ENCODE measurements around the gene CNDP2.
A peak's percentile ranks its signal among the peaks of the same experiment; 100 is the strongest.
"Not testable (repeated sequence)": the region's sequence is repeated elsewhere in the genome, so short reads cannot be mapped to it uniquely, and the experiment has no call there.

The CNDP2 gene

DNA sequence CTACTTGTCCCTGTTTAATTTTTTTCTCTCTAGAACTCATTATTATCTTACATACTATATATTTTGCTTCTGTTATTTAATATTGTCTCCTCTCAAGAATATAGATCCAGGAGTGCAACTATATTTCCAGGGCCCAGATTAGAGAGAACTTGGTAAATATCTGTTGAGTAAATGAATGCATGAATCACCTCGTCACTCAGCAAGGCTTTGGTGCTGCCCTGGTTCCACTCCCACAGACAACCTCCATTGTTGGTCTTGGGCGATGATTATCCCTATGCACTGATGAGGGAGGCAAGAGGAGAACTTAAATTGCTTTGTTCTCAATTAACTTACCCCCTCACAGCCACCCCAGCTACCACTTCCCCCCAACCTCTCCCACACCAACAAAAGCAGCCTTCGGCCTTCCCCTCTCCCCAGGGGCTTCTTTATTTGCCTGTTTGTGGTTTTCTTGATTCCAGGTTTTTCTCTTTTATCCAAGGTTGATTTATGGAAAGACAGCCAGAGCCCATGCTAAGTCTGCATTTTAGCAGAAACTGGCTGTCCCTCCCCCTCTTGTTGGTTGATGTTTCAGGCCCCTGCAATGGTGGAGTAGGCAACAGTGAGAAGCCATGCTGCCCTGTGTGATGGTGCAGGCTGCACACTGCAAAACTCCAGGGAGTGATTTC lies 22.1 kb upstream of the CNDP2 start:
- DNase-seq = no peak

- no peak for DNase-seq
These were observed 20.0 kb upstream of the CNDP2 start for GRCh38 chr18:74476140-74476539.

- DNase-seq = no peak
These were observed 18.4 kb upstream of the CNDP2 start for GRCh38 chr18:74477771-74478170.

GRCh38 chr18:74478316-74478715 lies 17.8 kb upstream of the CNDP2 start:
- no peak for DNase-seq

GRCh38 chr18:74478880-74479279 lies 17.3 kb upstream of the CNDP2 start:
- DNase-seq = no peak

DNA sequence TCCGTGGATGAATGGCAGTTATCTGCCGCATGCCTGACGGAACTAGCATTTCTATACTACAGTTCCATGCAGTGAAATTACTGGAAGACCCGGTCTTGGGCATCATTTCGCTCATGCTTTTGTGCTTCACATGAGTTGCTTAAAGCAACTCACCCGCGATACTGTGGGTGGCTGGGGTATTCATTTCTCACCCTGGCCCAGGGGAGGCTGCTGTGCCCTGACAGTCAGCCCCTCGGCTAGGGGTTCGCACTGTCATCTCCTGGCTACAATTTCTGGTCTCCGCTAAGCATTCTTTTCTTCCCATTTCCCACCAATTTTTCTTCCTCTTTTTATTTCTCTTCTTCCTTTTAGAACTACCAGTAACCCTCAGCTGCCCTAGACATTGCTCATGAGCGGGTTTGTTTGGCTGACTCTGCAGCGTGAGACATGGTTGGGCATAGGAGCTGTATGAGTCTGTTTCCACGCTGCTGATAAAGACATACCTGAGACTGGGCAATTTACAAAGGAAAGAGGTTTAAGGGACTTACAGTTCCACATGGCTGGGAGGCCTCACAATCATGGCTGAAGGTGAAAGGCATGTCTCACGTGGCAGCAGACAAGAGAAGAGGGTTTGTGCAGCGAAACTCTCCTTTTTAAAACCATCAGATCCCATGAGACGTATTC lies 16.5 kb upstream of the CNDP2 start:
- DNase-seq = no peak

- DNase-seq = no peak
These were observed 16.0 kb upstream of the CNDP2 start for GRCh38 chr18:74480149-74480651.

DNA sequence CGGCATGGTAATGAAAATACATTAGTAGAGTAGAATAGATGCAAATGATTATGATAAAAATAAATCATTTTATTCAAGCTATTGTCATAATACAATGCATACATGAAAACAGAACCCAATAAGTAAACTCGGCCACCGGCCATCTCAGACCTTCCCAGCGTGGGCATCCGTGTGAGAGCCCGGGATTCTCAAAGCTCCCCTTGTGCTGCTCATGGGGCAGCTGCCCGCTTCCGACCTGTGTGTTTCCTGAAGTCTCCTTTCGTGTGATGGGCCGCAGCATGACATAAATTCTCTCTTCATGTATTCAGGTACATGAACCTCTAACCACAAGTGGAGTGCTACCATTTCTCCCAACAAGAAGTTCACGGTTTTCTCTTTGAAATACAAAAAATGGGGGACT lies 13.5 kb upstream of the CNDP2 start:
- no peak for DNase-seq

GRCh38 chr18:74486119-74486849 lies 9.9 kb upstream of the CNDP2 start:
- DNase-seq = no peak

DNA sequence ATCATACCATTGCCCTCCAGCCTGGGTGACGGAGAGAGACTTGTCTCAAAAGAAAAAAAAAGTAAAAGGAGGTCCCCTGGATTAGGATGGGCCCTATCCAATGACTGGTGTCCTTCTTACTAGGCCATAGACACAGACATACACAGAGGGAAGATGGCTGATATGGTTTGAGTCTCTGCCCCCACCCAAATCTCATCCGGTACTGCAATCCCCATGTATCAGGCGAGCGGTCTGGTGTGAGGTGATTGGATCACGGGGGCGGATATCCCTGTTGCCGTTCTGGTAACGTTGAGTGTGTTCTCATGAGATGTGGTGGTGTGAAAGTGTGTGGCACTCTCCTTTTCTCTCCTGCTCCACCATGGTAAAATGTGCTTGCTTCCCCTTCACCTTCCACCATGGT lies 7.8 kb upstream of the CNDP2 start:
- no peak for DNase-seq

DNA sequence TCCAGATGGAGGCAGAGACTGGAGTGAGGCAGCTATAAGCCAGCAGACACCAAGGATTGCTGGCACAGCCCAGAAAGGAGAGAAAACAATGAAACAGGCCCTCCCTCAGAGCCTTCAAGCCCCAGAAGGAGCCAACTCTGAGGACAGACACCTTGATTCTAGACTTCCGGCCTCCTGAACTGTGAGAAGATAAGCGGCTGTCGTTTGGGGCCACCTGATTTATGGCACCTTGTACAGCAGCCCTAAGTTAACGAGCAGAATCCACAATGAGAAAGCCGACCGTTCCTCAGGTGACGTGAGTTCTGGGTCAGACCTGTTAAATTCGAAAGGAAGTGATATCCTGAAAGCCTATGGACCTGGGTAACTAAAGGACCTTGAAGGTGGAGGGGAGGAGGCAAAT lies 7.3 kb upstream of the CNDP2 start:
- DNase-seq = no peak

GRCh38 chr18:74489676-74490075 lies 6.5 kb upstream of the CNDP2 start:
- no peak for DNase-seq

DNA sequence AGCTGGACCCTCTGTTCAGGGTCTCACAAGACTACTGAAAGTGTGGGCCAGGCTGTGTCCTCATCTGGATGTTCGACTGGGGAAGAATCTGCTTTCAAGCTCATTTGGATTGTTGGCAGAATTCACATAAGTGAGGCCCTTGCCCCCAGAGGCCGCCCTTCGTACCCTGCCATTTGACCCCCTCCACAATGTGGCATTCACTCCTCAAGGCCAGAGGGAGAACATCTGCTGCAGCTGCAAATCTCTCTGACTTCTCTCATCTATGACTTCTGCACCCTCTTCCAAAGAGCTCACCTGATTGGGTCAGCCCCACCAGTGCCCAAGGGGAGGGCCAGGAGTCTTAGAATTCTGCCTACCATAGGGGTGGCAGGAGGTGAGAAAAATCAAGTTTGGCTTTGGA lies 3.9 kb upstream of the CNDP2 start:
- DNase-seq = no peak

- peak; percentile 80 for DNase-seq
These were observed 2.5 kb upstream of the CNDP2 start for GRCh38 chr18:74493689-74494088.

DNA sequence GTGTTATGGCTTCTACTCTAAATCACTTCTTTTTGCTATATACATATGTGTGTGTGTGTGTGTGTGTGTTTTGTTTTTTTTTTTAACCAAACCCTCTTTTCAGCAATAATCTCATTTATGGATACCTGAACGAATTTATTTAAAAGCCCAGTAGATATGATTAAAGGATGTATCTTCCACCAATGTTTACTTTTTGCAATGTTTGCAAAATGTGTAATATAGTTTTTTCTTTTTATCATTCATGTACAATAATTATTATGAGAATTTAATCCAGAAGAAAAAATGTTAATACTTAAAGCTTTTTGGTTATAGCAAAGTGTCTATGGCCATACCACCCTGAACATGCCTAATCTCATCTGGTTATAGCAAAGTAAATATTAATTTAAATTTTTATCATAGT lies 1.6 kb upstream of the CNDP2 start:
- no peak for DNase-seq

GRCh38 chr18:74496508-74497323 lies 553 bp downstream of the CNDP2 start:
- DNase-seq = peak; percentile 48

DNA sequence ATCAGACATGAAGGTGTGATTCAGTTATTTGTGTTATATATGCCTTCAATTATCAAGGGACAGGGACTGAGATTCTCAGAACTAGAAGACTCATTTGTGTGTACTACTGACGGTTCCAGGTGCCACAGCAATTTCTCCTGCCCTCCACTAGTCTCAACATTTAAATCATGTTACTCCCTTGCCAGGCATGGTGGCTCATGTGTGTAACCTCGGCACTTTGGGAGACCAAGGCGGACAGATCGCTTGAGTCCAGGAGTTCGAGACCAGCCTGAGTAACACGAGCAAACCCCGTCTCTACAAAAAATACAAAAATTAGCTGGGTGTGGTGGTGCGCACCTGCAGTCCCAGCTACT lies 1.1 kb downstream of the CNDP2 start:
- no peak for DNase-seq

- DNase-seq = no peak
These were observed 1.6 kb downstream of the CNDP2 start for GRCh38 chr18:74497778-74498177.

DNA sequence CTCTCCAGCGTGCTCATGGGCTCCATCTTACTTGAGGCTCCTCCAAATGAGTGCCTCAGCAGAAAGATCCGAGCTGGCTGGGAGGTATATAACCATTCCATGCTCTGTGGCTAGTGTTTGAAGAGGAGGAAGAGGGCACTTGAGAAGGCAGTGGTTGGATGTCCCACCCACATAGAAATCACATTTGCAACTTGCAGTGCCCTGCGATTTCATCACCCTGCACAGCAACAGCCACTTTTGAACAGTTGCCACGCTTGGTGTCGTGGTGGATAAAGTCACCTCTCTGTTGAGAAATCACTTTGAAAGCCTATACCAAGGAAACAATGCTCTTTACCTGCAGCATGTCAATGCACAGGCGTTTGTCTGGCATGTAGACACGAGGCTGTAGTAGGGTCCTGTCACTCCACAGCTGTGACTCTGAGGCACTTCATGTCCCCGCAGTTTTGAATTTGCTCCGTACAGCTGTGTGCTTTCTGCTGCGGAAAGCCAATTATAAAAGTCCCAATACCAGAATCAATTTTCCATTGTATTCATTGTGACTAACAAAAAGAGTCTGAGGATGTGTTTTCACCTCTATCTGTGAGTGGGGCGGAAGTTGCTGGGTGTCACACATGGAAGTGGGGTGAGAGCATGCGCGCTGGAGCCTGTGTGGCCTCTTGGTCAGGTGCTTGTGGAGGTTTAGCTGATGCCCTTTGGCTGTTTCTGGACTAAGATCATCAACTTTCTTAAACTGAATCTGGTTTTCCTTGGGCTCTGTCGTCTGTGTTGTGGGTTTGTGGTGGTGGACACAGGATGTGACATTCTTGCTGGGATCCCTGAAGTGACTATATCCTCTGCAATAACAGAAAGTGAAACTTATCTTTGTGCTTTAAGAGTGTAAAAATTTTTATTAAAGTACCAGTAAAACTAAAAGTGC lies 2.8 kb downstream of the CNDP2 start:
- DNase-seq = peak; percentile 79

GRCh38 chr18:74499633-74500032 lies 3.5 kb downstream of the CNDP2 start:
- peak; percentile 53 for DNase-seq

- no peak for DNase-seq
These were observed 4.2 kb downstream of the CNDP2 start for GRCh38 chr18:74500372-74500771.

DNA sequence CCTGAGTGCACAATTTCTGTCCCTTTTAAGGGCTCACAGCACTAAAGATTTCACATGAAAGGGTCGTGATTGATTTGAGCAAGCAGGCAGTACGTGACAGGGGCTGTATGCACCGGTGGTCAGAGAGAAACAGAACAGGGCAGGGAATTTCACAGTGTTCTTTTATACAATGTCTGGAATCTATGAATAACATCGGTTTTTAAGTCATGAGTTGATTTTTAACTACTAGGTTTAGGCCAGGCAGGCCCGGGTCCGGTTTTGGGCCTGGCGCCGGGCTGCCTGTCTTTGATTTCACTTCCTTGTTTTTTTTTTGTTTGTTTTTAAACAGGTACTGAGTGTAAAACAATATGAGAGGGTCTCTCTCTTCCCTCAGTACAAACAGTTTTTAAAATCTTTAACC lies 4.6 kb downstream of the CNDP2 start:
- DNase-seq = not testable (repeated sequence)
